Activated T-helper 2 cell treated with anti-CD3 and anti-CD28 coated beads, Interferon-gamma antibody, Interleukin-2, Interleukin-4, amounts not matched to agents 10 μg/mL and 5 μg/mL and 100 μg/mL, durations not matched to agents 14 hours and 24 hours and 36 hours (primary cell): ENCODE measurements around the gene KCNIP4. TPM values are rescaled to one million over a fixed set of nuclear protein-coding genes. Genes with fewer than 3 reads are reported as not detected.

Source experiments
- DNase-seq: peaks from one replicate; pipeline ENCODE4 v3.0.0; 2021; ENCODE audit warnings: low spot score
- H3K27ac Mint-ChIP-seq: one replicate; pipeline ENCODE4 v1.8.0; 2021; ENCODE audit warnings: mixed read lengths
- H3K27me3 Mint-ChIP-seq: one replicate; pipeline ENCODE4 v1.8.0; 2021; ENCODE audit warnings: low read depth, mixed read lengths
- H3K36me3 Mint-ChIP-seq: one replicate; pipeline ENCODE4 v1.8.0; 2021; ENCODE audit warnings: low read depth, mixed read lengths
- H3K4me1 Mint-ChIP-seq: one replicate; pipeline ENCODE4 v1.8.0; 2021; ENCODE audit warnings: low read depth, mixed read lengths
- H3K4me3 Mint-ChIP-seq: one replicate; pipeline ENCODE4 v1.8.0; 2021; ENCODE audit warnings: low read depth, mild to moderate bottlenecking, moderate library complexity, mixed read lengths
- H3K9me3 Mint-ChIP-seq: one replicate; pipeline ENCODE4 v1.8.0; 2021; ENCODE audit warnings: mixed read lengths
- intact Hi-C: fragments of 100-400 bp; cut with micrococcal nuclease; formaldehyde crosslinking; loops from one replicate; pipeline ENCODE4 v1.15.1; 2023
- total RNA-seq: library from RNA; stranded (reverse); gene quantifications from 2 replicates; pipeline ENCODE4 v1.2.3, GENCODE V29; 2022

KCNIP4 gene
- total RNA-seq, 1 donor from 2014 or later: not detected

DNA sequence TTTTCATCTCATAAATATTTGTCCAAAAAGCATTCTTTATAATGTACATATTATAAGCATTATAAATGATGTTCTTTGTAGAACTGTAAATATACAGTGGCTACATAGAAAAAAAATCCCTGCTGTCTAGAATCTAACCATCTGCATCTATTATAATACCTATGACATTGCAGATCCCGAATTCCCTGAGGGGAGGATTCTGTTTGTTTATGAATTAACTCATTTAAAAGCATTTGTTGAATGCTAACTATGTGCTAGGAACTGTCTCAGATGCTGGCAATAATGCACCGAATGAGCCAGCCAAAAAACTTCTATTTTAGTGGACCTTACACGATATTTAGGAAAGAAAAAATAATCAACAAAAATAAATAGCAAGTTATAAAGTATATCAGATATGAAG, 1058.7 kb downstream of the KCNIP4 start:
- intact Hi-C loops: no loop called here
- DNase-seq: no peak
- Mint-ChIP-seq H3K36me3 (no peaks in the 10 kb centered on the region), H3K9me3 (no peaks in the 10 kb centered on the region), H3K27me3 (no peaks in the 10 kb centered on the region), H3K27ac (no peak overlapping the region), H3K4me1 (no peaks in the 10 kb centered on the region), H3K4me3 (no peak overlapping the region)

GRCh38 chr4:20883677-20884076, 1064.9 kb downstream of the KCNIP4 start:
- H3K36me3 Mint-ChIP-seq: no peaks in the 10 kb centered on the region
- no peaks in the 10 kb centered on the region for H3K4me1 Mint-ChIP-seq
- H3K4me3 Mint-ChIP-seq: no peak overlapping the region
- H3K27me3 Mint-ChIP-seq: no peaks in the 10 kb centered on the region
- H3K27ac Mint-ChIP-seq: no peak overlapping the region
- no peak for DNase-seq
- H3K9me3 Mint-ChIP-seq: peaks cover 10% of the 10 kb centered on the region
- intact Hi-C loops: no loop called here

DNA sequence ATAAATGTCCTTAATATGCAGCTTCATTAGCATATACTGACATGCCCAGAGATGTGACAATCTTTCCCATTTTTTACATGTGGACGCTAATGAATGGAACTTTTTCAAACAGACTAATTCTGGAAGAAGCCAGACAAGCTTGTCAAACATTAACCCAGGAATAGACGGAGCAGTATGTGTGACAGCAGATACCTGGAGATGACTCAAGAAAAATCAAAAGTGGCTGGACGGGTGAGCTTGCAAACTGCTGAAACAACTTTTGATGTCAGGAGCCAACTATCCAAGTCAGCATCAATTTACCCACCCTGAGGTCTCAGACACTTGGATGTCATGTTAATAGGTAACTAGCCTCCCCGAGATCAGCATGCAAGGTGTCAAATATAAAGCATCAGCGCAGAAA, 1065.3 kb downstream of the KCNIP4 start:
- no peak for DNase-seq
- H3K27ac Mint-ChIP-seq: no peak overlapping the region
- peaks cover 12% of the 10 kb centered on the region for H3K9me3 Mint-ChIP-seq
- no peak overlapping the region for H3K4me3 Mint-ChIP-seq
- no peaks in the 10 kb centered on the region for H3K4me1 Mint-ChIP-seq
- H3K27me3 Mint-ChIP-seq: no peaks in the 10 kb centered on the region
- intact Hi-C loops: no loop called here
- H3K36me3 Mint-ChIP-seq: no peaks in the 10 kb centered on the region

- peaks cover 16% of the 10 kb centered on the region for H3K9me3 Mint-ChIP-seq
- no peak overlapping the region for H3K27ac Mint-ChIP-seq
- no peaks in the 10 kb centered on the region for H3K27me3 Mint-ChIP-seq
- no peaks in the 10 kb centered on the region for H3K4me1 Mint-ChIP-seq
- no peaks in the 10 kb centered on the region for H3K36me3 Mint-ChIP-seq
- DNase-seq: no peak
- no peak overlapping the region for H3K4me3 Mint-ChIP-seq
- intact Hi-C loops: no loop called here
Measured at GRCh38 chr4:20882500-20882899, 1066.1 kb downstream of the KCNIP4 start.

- no peaks in the 10 kb centered on the region for H3K27me3 Mint-ChIP-seq
- H3K36me3 Mint-ChIP-seq: no peaks in the 10 kb centered on the region
- DNase-seq: no peak
- peaks cover 23% of the 10 kb centered on the region for H3K9me3 Mint-ChIP-seq
- intact Hi-C loops: no loop called here
- H3K4me1 Mint-ChIP-seq: no peaks in the 10 kb centered on the region
- H3K27ac Mint-ChIP-seq: no peak overlapping the region
- no peak overlapping the region for H3K4me3 Mint-ChIP-seq
Measured at GRCh38 chr4:20881658-20882057, 1066.9 kb downstream of the KCNIP4 start.

GRCh38 chr4:20878806-20879205, 1069.8 kb downstream of the KCNIP4 start:
- H3K27ac Mint-ChIP-seq: no peak overlapping the region
- no peaks in the 10 kb centered on the region for H3K4me1 Mint-ChIP-seq
- no peak for DNase-seq
- no peak overlapping the region for H3K4me3 Mint-ChIP-seq
- no peaks in the 10 kb centered on the region for H3K27me3 Mint-ChIP-seq
- intact Hi-C loops: no loop called here
- H3K9me3 Mint-ChIP-seq: peaks cover 23% of the 10 kb centered on the region
- H3K36me3 Mint-ChIP-seq: no peaks in the 10 kb centered on the region

DNA sequence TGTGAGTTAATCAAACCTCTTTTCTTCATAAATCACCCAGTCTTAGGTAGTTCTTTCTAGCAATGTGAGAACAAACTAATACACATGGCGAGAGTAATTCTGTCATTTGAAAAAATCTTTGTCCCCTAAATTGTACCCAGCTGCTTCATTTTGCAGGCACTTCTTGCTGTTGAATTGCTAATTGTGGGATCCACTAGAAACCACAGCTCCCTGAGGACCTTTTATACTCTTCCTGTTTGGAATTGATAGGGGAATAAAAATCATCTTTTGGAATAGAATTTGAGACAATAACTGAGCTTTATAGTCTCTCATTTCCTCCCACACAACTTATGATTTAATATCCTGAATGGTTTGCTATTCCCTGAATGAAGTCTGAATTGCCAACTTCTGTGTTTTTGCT, 1078.1 kb downstream of the KCNIP4 start:
- Mint-ChIP-seq H3K9me3 (no peaks in the 10 kb centered on the region), H3K4me1 (no peaks in the 10 kb centered on the region), H3K4me3 (no peak overlapping the region), H3K36me3 (no peaks in the 10 kb centered on the region), H3K27me3 (no peaks in the 10 kb centered on the region), H3K27ac (no peak overlapping the region)
- no peak for DNase-seq
- intact Hi-C loops: no loop called here

GRCh38 chr4:20868108-20868507, 1080.5 kb downstream of the KCNIP4 start:
- DNase-seq: no peak
- intact Hi-C loops: no loop called here
- Mint-ChIP-seq H3K9me3 (peaks cover under 1% of the 10 kb centered on the region), H3K4me1 (no peaks in the 10 kb centered on the region), H3K27ac (no peak overlapping the region), H3K27me3 (no peaks in the 10 kb centered on the region), H3K36me3 (no peaks in the 10 kb centered on the region), H3K4me3 (no peak overlapping the region)

- H3K4me1 Mint-ChIP-seq: no peaks in the 10 kb centered on the region
- H3K27ac Mint-ChIP-seq: no peak overlapping the region
- intact Hi-C loops: no loop called here
- no peak overlapping the region for H3K4me3 Mint-ChIP-seq
- H3K9me3 Mint-ChIP-seq: peaks cover 25% of the 10 kb centered on the region
- DNase-seq: no peak
- H3K36me3 Mint-ChIP-seq: no peaks in the 10 kb centered on the region
- no peaks in the 10 kb centered on the region for H3K27me3 Mint-ChIP-seq
Measured at GRCh38 chr4:20860878-20861277, 1087.7 kb downstream of the KCNIP4 start.

GRCh38 chr4:20859097-20859781, 1089.3 kb downstream of the KCNIP4 start:
- Mint-ChIP-seq H3K4me1 (no peaks in the 10 kb centered on the region), H3K27me3 (no peaks in the 10 kb centered on the region), H3K27ac (no peak overlapping the region), H3K36me3 (no peaks in the 10 kb centered on the region), H3K4me3 (no peak overlapping the region), H3K9me3 (peaks cover 25% of the 10 kb centered on the region)
- intact Hi-C loops: no loop called here
- DNase-seq: no peak

GRCh38 chr4:20857081-20857480, 1091.5 kb downstream of the KCNIP4 start:
- H3K36me3 Mint-ChIP-seq: no peaks in the 10 kb centered on the region
- peaks cover 23% of the 10 kb centered on the region for H3K9me3 Mint-ChIP-seq
- H3K27me3 Mint-ChIP-seq: no peaks in the 10 kb centered on the region
- no peak overlapping the region for H3K4me3 Mint-ChIP-seq
- no peak overlapping the region for H3K27ac Mint-ChIP-seq
- DNase-seq: no peak
- no peaks in the 10 kb centered on the region for H3K4me1 Mint-ChIP-seq
- intact Hi-C loops: no loop called here

GRCh38 chr4:20847124-20847747, 1101.3 kb downstream of the KCNIP4 start:
- intact Hi-C loops: no loop called here
- no peaks in the 10 kb centered on the region for H3K27me3 Mint-ChIP-seq
- H3K4me3 Mint-ChIP-seq: no peak overlapping the region
- DNase-seq: no peak
- peaks cover 23% of the 10 kb centered on the region for H3K9me3 Mint-ChIP-seq
- no peaks in the 10 kb centered on the region for H3K36me3 Mint-ChIP-seq
- no peaks in the 10 kb centered on the region for H3K4me1 Mint-ChIP-seq
- no peak overlapping the region for H3K27ac Mint-ChIP-seq

- H3K27me3 Mint-ChIP-seq: no peaks in the 10 kb centered on the region
- intact Hi-C loops: no loop called here
- no peak overlapping the region for H3K27ac Mint-ChIP-seq
- H3K4me1 Mint-ChIP-seq: no peaks in the 10 kb centered on the region
- H3K4me3 Mint-ChIP-seq: no peak overlapping the region
- peaks cover 16% of the 10 kb centered on the region for H3K9me3 Mint-ChIP-seq
- H3K36me3 Mint-ChIP-seq: no peaks in the 10 kb centered on the region
- no peak for DNase-seq
Measured at GRCh38 chr4:20844311-20844710, 1104.3 kb downstream of the KCNIP4 start.
